GM12892 (cell line): Measurements from ENCODE around the gene BEAN1.

Experiments
- POLR2A ChIP-seq: IDR thresholded peaks from 2 replicates; pipeline ENCODE4 v1.6.1; 2011; ENCODE audit warnings: low read depth, low read length, control low read depth
- POLR2AphosphoS5 ChIP-seq: IDR thresholded peaks from 2 replicates; pipeline ENCODE4 v1.6.1; 2011; ENCODE audit warnings: low read depth, low read length, control low read depth
- TAF1 ChIP-seq: IDR thresholded peaks from 2 replicates; pipeline ENCODE4 v1.6.1; 2011; ENCODE audit warnings: low read depth, mild to moderate bottlenecking, control low read depth, low read length, borderline replicate concordance

GRCh38 chr16:66379571-66379941 is 47.5 kb upstream of the BEAN1 start:
- TF ChIP-seq TAF1 (no peak), POLR2A (no peak), POLR2AphosphoS5 (no peak)
